HCEC 1CT (cell line): ENCODE results near the gene MRPL4.
"Not testable (repeated sequence)": the region's sequence is repeated elsewhere in the genome, so short reads cannot be mapped to it uniquely, and the experiment has no call there.

Source experiments
- DNase-seq: peaks from one replicate; pipeline ENCODE4 v3.0.0-alpha.2; 2017

Gene MRPL4

GRCh38 chr19:10268071-10268470, 16.1 kb downstream of the MRPL4 start:
- no peak for DNase-seq

GRCh38 chr19:10269333-10270179, 17.5 kb downstream of the MRPL4 start:
- peak; percentile 62 for DNase-seq

GRCh38 chr19:10270180-10270615, 18.2 kb downstream of the MRPL4 start:
- peak; percentile 34 for DNase-seq

- peak; percentile 72 for DNase-seq
Measured at GRCh38 chr19:10270616-10271394, 18.8 kb downstream of the MRPL4 start, which contains the start of gene ICAM1. Gene ICAM1 (plus strand): TSS chr19:10271120. CDS start chr19:10271160, 40 bp downstream.

- DNase-seq, result no peak
Measured at GRCh38 chr19:10271543-10272086, 19.6 kb downstream of the MRPL4 start.

GRCh38 chr19:10274589-10274988, 22.6 kb downstream of the MRPL4 start:
- DNase-seq, result no peak

GRCh38 chr19:10277795-10278589, 26.0 kb downstream of the MRPL4 start:
- no peak for DNase-seq

- DNase-seq, result no peak
Measured at GRCh38 chr19:10278935-10279334, 26.9 kb downstream of the MRPL4 start.

GRCh38 chr19:10279737-10280442, 27.9 kb downstream of the MRPL4 start:
- DNase-seq, result no peak

- not testable (repeated sequence) for DNase-seq
Measured at GRCh38 chr19:10282043-10282442, 30.0 kb downstream of the MRPL4 start.

GRCh38 chr19:10283301-10284064, 31.5 kb downstream of the MRPL4 start:
- DNase-seq, result no peak

- no peak for DNase-seq
Measured at GRCh38 chr19:10284065-10284959, 32.3 kb downstream of the MRPL4 start.

- no peak for DNase-seq
Measured at GRCh38 chr19:10284960-10285278, 32.9 kb downstream of the MRPL4 start.

- DNase-seq, result no peak
Measured at GRCh38 chr19:10285393-10285792, 33.4 kb downstream of the MRPL4 start.

- DNase-seq, result no peak
Measured at GRCh38 chr19:10286803-10287737, 35.1 kb downstream of the MRPL4 start, which contains the start of gene ICAM4. Gene ICAM4 (plus strand): TSS chr19:10286955. CDS start chr19:10287013, 58 bp downstream.

- peak; percentile 72 for DNase-seq
Measured at GRCh38 chr19:10288662-10289166, 36.7 kb downstream of the MRPL4 start.

GRCh38 chr19:10289167-10289835, 37.3 kb downstream of the MRPL4 start:
- peak; percentile 65 for DNase-seq

- DNase-seq, result peak; percentile 43
Measured at GRCh38 chr19:10289836-10290356, 37.9 kb downstream of the MRPL4 start, which contains the start of gene ICAM5. Gene ICAM5 (plus strand): TSS chr19:10289952. CDS start chr19:10290044, 92 bp downstream.
